ENCODE measurements around the gene PDC.
A peak's percentile ranks its signal among the peaks of the same experiment; 100 is the strongest.

The PDC gene

DNA sequence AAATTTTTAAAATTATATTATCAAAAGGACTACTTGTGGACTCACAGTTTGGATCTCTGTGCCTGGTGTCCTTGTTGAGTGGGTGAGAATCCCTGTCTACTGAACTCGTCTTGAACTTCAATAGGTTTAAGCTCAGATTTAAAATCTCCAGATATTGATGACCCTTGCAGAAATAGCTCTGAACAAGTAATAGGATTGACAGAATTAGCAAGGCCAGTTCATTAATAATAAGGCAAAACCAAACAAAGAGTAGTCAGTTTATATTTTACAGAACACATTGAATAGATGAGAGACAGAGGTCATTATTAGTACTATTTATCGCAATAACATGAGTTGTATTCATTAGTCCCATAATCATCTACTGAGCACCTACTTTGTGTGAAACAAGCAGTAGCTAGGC lies at the start of gene PDC:
TSS of gene PDC (minus strand) at position 101 of the 400 bp plus-strand sequence. CDS start 11,655 bp downstream, outside the sequence.
- DNase-seq (ENCODE audit: low read depth): no peak

DNA sequence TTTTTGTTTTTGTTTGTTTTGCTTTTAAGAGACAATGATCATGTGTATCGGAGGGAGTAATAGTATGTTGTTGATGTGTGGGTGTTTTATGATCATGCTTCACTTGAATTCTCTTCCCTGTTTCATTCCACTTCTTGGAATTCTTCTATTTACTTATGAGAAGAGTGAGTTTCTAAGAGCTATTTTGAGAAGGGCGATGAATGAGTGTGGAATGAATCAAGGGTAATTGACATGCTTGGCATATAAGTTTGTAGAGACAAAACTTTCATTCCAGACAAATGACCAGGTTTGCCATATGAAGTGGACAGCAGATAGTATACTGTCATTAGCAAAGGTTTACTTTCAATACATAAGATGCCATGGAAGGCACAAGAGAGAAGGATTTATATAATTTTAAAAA lies 42.3 kb upstream of the PDC start:
- DNase-seq (ENCODE audit: low read depth): no peak

DNA sequence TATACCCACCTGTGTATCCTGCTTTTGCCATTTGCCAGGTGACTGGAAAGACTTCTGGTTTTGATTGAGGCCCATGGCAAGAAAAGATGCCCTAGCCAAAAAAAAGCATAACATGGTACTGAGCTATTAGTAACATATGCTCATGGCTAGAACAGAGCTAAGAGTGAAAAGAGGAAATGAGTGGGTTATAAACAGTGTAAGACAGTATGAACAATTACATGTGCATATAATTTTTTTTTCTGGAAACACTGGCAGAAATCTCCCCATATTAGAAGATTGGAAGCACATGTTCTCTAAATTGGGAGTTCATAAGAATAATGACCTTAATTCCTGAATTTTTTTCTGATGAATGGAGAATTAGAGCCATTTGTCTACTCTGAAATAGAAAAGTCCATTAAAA lies 41.2 kb upstream of the PDC start:
- DNase-seq (ENCODE audit: low read depth): no peak

DNA sequence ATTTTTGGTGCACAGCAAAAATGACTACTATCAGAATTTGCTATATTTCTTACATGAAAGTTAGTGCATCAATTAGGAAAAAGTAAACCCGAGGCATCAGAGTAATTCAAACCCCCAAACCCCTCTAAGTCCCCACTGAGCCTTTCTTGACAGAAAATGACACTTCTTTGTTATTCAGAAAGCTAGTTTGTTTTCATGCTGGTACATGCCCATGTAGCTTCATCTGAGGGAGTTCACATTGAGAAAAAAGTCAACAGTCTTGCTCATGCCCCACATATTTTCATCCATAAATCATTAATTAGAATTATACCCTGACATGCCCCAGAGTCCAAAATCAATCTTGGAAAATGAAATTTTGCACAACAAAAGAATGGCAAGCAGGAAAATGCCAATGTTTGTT lies 39.9 kb upstream of the PDC start:
- no peak for DNase-seq (ENCODE audit: low read depth)

DNA sequence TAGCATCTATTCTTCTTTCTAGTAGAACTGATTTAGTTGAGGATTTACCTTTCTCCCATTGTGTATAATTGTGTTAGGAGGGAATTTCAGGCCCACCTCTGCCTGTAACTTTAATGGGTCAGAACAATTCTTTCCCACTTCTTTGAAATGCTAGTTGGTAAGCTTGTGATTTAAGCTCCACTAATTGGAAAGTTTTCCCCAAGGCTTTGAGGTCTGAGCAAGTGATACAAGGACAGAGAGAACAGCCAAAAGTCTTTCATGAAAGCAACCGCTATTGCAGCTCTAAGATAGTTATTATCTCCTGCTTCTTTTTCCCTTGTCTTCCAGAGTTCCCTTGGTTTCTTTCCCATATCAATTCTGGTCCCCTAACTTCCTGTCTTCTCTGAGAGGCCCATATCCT lies 38.7 kb upstream of the PDC start:
- DNase-seq (ENCODE audit: low read depth): no peak

DNA sequence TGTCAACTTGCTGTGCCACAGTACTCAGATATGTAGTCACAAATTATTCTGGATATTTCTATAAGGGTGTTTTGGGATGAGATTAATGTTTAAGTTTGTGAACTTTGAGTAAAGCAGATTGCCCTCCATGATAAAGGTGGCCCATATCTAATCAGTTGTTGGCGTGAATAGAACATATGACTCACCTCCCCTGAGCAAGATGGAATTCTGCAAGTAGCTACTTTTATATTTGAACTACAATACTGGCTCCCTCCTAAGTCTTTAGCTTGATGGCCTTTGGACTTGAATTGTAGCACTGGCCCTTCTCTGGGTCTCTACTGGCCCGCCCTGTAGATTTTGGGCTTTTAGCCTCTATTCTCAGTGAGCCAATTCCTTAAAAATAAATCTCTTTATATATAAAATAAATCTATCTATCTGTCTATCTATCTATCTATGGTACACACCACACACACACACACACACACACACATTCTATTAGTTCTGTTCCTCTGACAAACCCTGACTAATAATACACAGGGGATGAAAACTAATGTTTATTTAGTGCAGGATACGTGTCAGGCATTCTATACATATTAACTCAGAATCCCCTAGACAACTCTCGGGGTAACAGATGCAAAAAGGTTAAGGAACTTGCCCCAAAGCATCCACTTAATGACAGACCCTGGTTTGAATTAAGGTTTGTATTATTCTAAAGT lies 37.9 kb upstream of the PDC start:
- DNase-seq (ENCODE audit: low read depth): no peak

DNA sequence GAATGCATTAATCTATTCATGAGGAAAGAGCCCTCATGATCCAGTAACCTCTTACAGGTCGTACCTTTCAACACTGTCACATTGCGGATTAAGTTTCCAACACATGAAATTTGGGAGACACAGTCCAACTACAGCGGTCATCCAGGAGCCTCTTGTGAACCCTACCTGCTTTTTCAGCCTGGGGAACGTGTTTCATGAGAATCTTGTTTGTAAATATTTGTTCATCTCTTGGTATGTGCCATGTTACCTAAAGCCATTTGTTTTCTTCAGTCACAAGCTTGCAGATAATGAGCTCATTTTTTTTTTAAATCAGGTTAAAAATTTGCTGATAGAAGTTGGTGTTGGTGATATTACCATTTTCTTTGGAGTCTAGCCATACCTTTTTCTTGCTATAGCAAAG lies 37.2 kb upstream of the PDC start:
- DNase-seq (ENCODE audit: low read depth): no peak

DNA sequence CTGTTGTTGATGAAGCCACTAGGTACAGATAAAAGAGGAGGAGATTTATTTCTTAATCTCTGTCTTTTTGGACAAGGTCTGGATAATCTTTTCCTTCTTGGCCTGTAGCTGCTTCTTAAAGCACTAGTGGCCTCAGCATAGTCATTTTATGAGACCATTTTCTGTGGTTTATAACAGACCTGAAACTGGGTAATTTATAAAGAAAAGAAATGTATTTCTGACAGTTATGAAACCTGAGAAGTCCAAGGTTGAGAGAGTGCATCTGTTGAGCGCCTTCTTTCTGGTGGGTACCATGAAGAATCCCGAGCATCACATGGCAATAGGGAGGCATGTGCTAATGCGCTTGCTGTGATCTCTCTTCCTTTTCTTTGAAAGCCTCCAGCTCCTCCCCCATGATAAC lies 36.7 kb upstream of the PDC start:
- no peak for DNase-seq (ENCODE audit: low read depth)

DNA sequence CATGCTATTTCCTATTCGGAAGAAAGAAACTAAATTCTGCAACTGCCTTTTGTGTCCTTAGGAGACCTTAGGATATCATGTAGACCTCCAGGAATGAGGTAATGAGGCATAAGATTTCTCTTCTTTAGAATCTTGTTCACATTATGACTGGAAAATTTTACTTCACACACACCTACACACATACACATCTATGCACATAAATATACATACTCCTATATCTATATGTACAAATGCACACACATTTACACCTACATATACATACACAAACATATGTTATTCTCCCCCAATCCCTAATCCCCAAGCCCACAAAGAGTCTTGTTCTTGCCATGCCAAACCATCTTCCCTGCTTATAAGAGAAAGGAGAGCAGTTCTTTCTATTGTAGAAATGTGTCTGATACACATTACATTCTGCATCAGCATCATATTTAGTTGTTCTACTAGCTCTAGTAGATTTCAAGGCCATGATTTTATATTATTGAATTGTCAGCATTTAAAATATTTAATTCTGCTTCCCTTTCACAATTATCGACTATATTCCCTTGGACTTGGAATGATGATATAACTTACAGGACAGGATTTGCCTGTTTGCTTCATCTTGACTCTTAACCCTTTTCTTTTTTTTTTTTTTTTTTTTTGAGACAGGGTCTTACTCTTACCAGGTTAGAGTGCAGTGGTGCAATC lies 35.4 kb upstream of the PDC start:
- DNase-seq (ENCODE audit: low read depth): no peak

DNA sequence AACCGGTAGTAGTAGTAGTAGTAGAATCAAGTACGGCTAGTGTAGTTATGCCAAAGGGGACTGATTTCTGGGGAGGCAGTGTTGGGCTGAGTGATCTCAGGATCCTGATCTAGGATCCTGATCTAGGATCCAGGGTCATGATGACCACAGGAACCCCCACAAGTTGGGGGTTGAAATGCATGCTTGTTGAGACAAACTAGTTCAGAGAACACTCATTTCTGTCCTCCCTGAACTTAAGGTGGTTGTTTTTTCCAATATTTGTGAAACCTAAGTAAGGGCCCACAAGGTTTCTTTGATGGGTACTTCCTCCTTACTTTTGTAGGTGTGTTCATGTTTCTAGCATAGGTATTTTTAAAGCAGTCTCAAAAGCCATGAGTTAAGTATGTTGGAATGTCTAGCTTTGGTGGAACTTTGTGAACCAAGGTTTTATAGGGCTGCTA lies 33.9 kb upstream of the PDC start:
- DNase-seq (ENCODE audit: low read depth): no peak

DNA sequence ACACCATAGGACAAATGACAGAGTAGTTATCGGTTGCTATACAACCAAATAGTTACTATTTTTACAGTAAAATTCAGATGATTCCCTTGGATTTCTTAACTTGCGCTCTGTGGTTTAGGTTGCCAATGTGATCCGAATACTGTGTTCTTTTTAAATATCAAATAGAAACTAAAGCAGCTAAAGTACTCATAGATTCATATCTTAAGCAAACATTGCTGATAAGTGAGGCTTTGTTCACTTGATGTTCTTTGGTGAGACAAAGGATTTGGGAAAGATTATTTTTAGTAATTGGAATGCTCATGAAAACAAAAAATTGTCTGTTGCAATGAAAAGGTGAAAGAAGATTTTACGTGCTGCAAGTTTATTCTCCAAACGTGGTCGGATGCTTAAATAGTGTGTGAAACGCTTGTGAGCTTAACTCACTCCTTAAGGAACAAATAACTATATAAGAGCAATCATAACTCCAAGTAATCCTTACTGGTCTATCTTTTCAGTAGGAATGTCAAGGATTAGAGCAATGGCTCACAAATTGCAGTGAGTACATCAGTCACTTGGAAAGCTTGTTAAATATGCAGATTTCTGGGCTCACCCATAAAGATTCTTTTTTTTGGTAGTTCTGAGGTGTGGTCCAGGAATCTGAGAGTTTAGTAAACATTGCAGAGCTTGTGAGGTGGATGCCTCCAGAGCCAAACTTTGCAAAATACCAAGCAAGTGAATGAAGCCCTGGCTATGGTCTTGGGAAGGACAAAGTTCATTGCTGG lies 31.8 kb upstream of the PDC start:
- DNase-seq (ENCODE audit: low read depth): no peak

DNA sequence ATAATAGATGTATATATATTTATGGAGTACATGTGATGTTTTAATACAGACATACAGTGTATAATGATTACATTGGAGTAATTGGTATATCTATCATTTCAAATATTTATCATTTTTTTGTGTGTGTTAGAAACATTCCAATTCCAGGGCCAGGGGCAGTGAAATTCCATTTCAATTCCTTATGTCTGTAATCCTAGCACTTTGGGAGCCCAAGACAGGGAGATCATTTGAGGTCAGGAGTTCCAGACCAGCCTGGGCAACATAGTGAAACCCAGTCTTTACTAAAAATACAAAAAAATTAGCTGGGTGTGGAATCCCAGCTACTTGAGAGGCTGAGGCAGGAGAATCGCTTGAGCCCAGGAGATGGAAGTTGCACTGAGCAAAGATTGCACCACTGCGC lies 30.4 kb upstream of the PDC start:
- no peak for DNase-seq (ENCODE audit: low read depth)

DNA sequence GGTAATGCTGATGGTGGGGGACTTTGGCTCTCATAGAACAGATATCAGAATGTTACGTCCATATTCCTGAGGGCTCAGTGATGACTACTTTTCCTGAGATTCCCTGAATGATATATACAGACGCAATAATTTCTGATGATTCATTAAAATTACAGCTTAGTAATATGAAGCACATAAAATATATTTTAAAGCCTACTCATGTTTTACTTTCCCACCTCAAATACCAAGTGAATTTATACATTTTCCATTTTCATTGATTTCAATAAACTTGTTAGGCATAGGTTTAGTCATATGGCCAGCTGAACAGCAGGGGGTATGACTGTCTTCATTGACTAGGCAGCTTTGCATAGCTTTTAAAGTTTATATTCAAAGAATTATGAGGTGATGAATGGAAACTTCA lies 26.2 kb upstream of the PDC start:
- no peak for DNase-seq (ENCODE audit: low read depth)

DNA sequence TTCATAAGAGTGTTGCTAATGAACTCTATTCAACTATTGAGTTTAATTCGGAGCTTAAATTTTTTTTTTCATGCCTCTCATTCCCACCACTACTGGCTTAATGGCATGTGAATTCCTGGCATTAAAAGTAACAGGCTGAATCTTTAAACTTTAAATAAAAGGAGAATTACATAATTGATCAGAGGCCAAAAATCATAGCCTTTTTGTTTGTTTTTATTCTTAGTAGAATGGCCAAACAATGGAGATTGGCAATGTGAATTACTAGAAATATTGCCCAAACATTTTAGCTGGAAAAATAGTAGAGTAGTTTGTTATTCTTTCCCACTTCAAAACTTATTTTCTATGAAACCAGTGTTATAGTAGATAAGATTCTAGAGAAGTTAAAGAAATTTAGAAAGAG lies 25.1 kb upstream of the PDC start:
- DNase-seq (ENCODE audit: low read depth): no peak

DNA sequence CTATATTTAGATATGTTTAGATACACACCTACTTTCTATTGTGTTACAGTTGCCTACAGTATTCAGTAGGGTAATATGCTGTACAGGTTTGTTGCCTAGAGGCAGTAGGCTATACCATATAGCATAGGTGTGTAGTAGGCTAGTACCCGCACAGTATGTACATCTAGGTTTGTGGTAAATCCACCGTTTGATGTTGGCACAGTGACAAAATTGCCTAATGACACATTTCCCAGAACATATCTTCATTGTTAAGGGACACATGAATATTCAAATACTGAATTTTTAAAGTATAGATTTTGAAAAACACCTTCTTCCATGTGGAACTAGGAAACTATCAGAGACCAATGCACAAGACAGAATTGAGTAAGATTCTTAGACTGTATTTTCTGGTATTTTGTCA lies 22.6 kb upstream of the PDC start:
- DNase-seq (ENCODE audit: low read depth): no peak

DNA sequence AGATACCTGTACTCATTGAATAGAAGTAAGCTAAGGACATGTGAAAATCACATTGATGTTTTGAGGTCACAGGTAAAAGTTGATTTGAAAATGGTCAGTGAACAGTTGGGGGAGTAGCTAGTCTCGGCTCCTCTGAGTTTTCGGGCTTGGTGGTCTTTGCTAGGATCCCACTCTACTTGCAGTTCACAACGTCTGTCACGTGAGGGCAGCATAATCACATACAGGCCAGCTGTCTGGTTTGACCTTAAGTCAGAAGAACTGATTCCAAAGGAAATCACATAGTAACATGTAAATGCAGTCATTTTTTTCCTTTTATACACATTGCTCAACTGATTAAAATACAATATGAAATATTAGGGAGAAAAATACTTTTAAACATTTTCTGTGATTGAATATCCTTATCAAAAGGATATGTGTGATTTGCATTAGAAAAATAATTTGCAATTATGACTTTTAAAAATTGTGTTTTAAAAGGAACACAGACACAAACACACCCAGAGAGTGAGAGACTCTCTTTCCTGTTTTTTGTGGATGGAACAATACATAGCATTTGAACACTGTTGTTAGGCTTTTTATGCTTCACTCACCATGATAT lies 21.8 kb upstream of the PDC start:
- peak; percentile 27 for DNase-seq (ENCODE audit: low read depth)

DNA sequence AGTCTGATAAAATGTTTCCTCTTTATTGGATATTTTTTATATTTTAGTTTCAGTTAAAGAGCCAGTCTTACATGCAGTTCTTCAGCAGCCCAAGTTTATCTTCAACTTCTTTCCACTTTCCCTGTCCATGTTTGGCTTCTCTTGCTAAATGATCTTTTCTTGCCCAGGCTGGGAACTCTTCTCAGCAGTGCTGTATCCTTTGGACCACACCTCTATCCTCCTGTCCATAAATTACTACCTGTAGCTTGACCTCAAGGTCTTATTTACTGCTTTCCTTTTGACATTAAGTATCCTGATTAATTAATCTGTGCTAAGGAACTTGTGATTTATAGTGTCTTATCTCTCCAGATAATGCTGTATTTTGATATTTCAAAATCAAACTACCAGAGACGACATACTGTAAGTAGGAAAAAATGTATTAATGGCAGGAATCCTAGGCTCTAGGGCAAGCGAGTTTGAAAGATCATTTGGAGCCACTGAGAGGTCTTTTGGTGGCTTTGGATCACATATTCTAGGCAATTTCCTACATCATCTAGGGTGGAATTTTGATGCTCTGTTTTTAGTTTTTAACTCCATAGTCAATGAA lies 20.5 kb upstream of the PDC start:
- DNase-seq (ENCODE audit: low read depth): no peak

DNA sequence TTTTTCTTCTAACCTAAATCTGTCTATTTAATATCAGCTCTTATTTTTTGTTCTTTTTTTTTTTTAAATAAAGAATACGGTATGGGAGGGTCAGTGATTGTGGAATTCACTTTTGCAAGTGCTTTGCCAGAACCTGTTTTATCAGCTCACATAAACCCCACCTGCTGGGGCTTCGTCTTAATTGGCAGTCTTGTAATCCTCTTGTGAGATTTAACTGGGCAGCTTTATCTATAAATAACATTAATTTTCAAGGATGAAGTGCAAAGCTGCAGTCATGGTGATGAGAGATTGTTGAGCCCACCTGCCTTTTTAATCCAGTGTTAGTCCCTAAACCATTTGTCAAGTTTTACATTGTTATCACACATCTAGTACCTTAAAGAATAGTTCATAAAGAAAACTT lies 18.2 kb upstream of the PDC start:
- no peak for DNase-seq (ENCODE audit: low read depth)

DNA sequence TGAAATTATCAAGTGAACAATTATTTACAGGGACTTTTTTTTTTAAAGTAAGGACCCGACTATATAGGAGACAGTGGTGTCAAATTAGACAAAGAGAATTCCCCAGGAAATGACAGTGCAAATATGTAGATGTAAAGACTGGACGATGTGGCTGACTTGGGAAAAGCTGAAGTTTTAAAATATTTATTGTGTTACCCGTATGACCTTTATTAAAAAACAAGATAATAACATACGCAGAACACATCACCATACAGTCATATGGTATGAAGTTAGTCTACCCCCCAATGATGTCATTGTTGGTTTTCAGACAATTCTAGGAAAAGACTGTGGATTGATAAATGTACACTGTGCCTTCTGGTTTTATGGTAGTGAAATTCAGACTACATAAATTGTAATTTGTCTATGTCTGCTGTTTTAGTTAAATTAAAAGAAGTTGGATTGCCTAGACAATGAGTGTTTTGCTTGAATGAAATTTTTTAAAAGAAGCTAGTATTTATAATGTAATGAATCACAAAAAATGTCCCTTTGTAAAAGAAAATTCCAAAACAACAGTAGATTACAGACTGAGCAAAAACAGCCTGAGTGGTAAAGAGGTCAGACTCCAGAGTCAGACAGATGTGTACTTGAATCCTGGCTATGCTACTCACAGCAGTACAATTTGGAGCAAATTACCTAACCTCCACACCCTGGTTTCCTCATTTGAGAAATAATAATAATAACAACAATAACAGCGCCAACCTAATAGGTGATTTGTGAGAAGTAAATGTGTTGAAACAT lies 15.5 kb upstream of the PDC start:
- DNase-seq (ENCODE audit: low read depth): no peak

DNA sequence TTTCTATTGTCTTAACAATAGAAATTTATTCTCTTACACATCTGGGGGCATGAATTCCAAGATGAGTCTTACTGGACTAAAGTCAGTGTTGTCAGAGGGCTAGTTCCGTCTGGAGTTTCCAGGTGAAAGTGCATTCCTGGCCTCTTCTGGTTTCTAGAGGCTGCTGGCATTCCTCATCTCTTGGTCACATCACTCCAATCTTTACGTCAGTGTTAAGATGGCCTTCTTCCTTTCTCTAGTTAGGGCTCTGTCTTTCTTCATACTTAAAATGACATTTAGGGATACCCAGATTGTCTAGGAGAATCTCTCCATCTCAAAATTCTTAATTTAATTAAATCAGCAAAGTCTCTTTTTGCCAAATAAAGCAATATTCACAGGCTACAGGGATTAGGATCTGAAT lies 13.3 kb upstream of the PDC start:
- no peak for DNase-seq (ENCODE audit: low read depth)

DNA sequence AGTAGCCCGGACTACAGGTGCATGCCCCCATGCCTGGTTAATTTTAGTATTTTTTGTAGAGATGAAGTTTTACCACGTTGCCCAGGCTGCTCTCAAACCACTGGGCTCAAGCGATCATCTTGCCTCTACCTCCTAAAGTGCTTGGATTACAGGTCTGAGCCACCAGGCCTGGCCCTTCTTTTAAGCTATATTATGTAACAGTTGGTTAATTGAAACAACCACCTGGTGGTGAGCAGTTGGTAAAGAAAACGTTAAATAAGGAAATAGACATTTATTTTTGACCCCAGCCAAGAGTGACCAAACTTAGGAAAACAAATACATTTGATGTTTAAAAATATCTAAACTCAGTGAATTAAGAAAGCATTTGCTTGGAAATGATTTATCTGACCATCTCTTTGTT lies 12.1 kb upstream of the PDC start:
- no peak for DNase-seq (ENCODE audit: low read depth)

DNA sequence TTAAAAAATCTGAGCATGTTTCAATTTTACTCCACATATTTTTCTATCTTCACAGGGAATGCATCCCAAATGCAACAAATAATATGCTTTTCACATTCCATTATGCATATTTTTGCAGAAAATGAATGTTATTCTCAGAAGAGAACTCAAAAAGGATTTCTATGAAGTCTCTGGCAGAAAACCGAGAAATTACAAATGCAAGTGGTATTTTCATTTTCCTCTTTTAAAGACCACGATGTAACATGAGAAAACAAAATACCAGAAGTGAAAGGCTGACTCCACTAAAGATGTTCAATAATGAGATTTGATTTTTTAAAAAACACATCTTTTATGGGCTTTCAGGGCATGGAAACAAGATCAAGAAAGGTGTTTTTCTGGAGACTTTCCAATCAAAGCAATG lies 5.0 kb upstream of the PDC start:
- no peak for DNase-seq (ENCODE audit: low read depth)

All from activated T-cell treated with anti-CD3 and anti-CD28 coated beads for 48 hours (primary cell).